Sigmoid colon (tissue), 7 donors: Measurements from ENCODE around the gene FLOT2. TPM values are rescaled to one million over a fixed set of nuclear protein-coding genes. Genes with fewer than 3 reads are reported as not detected.

Experiments used
- DNase-seq: peaks from one replicate; pipeline ENCODE4 v3.0.0-alpha.2; 2019
- H3K27ac ChIP-seq, 4 donors: fragments of 200-600 bp; sonication (generic); one replicate each; pipeline ENCODE4 v1.5.1; 2016 to 2019; ENCODE audit warnings: mild to moderate bottlenecking in 1 of 4
- H3K27me3 ChIP-seq, 3 donors: fragments of 200-600 bp; sonication (generic); one replicate each; pipeline ENCODE4 v1.5.1; 2019; ENCODE audit warnings: mild to moderate bottlenecking in 1 of 3
- H3K36me3 ChIP-seq, 4 donors: fragments of 200-600 bp; sonication (generic); one replicate each; pipeline ENCODE4 v1.5.1; 2016 to 2019
- H3K4me1 ChIP-seq, 4 donors: fragments of 200-600 bp; sonication (generic); one replicate each; pipeline ENCODE4 v1.5.1; 2017 to 2019
- H3K4me3 ChIP-seq, 4 donors: fragments of 200-600 bp; sonication (generic); one replicate each; pipeline ENCODE4 v1.5.1; 2017 to 2019; ENCODE audit warnings: mild to moderate bottlenecking in 2 of 4, moderate library complexity in 1 of 4
- H3K9me3 ChIP-seq, 4 donors: fragments of 200-600 bp in 3 of 4; sonication (generic) in 3 of 4; one replicate each; pipeline versions ENCODE4 v1.5.1 to v1.6.1; 2013 to 2019
- CTCF ChIP-seq, 4 experiments: fragments of 450-650 bp in 3 of 4; fragments of 200-600 bp in 1 of 4; IDR thresholded peaks; one replicate each; pipeline ENCODE4 v1.5.1; 2016 to 2019; ENCODE audit warnings: antibody characterized with exemption in 4 of 4, mild to moderate bottlenecking in 3 of 4, moderate library complexity in 2 of 4
- EP300 ChIP-seq, 4 donors: sonication (generic); formaldehyde crosslinking; IDR thresholded peaks; one replicate each; pipeline ENCODE4 v1.6.1; 2017; ENCODE audit warnings: antibody characterized with exemption in 4 of 4
- POLR2A ChIP-seq, 2 donors: fragments of 450-650 bp; IDR thresholded peaks; one replicate each; pipeline ENCODE4 v1.6.1; 2016; ENCODE audit warnings: antibody characterized with exemption in 2 of 2, mild to moderate bottlenecking in 2 of 2, moderate library complexity in 2 of 2
- POLR2AphosphoS5 ChIP-seq, 4 donors: sonication (generic); formaldehyde crosslinking; IDR thresholded peaks; one replicate each; pipeline ENCODE4 v1.6.1; 2017; ENCODE audit warnings: antibody characterized with exemption in 4 of 4
- WGBS, 2 donors: extraction: QIAGEN DNeasy Blood & Tissue Kit; methylation state at CpG; one replicate each; pipeline ENCODE4 v1.1.7; 2013; 5-methylcytosine and 5-hydroxymethylcytosine counted together
- intact Hi-C: fragments of 100-400 bp; cut with DNase I; formaldehyde crosslinking; loops from one replicate; pipeline ENCODE4 v1.15.1; 2023
- polyA plus RNA-seq, 3 donors: library from polyadenylated mRNA; stranded (reverse); fragments of 200-250 nt; gene quantifications; one replicate each; pipeline ENCODE4 v1.2.3, GENCODE V29; 2013
- total RNA-seq, 4 donors: library from RNA; depleted of rRNA; stranded (reverse); fragments of >200 nt; gene quantifications; one replicate each; pipeline ENCODE4 v1.1.0, GENCODE V29; 2016
- donor health status: healthy with polysubstance abuse.
- donor health status: Bipolar disorder and iron deficiency.
- donor health status: healthy.

FLOT2 gene
- total and polyA plus RNA-seq, 7 donors = 27.3 to 91.8 (median 51.5) TPM

GRCh38 chr17:28912281-28912937, 14.9 kb upstream of the FLOT2 start:
- Histone ChIP-seq H3K4me3 (no peak overlapping the region), H3K27ac (peak overlapping the region in 1 of 4 donors; percentile 5), H3K9me3 (no peaks in the 10 kb centered on the region), H3K4me1 (peaks cover 0 to 22% (median 21%) of the 10 kb centered on the region in 4 donors), H3K27me3 (no peaks in the 10 kb centered on the region), H3K36me3 (peaks cover 62 to 87% (median 79%) of the 10 kb centered on the region in 4 donors)
- intact Hi-C loops = no loop called here
- TF ChIP-seq POLR2A (IDR thresholded peaks at IDR 0.05) = no peak
- TF ChIP-seq POLR2AphosphoS5 (IDR thresholded peaks at IDR 0.05) = no peak
- no peak for TF ChIP-seq CTCF (IDR thresholded peaks at IDR 0.05)
- TF ChIP-seq EP300 (IDR thresholded peaks at IDR 0.05) = no peak
- DNase-seq = no peak
- WGBS, 2 donors = 55 to 81% methylated on average over 20 of the region's 20 CpGs

GRCh38 chr17:28911411-28912045, 14.0 kb upstream of the FLOT2 start:
- H3K27ac ChIP-seq = no peak overlapping the region
- peaks cover 60 to 87% (median 71%) of the 10 kb centered on the region in 4 donors for H3K36me3 ChIP-seq
- intact Hi-C loops = no loop called here

GRCh38 chr17:28910534-28910933, 13.0 kb upstream of the FLOT2 start:
- intact Hi-C loops = no loop called here
- Histone ChIP-seq H3K27me3 (no peaks in the 10 kb centered on the region), H3K9me3 (no peaks in the 10 kb centered on the region), H3K27ac (no peak overlapping the region), H3K36me3 (peaks cover 62 to 87% (median 70%) of the 10 kb centered on the region in 4 donors), H3K4me1 (peaks cover 0 to 37% (median 34%) of the 10 kb centered on the region in 4 donors), H3K4me3 (no peak overlapping the region)
- TF ChIP-seq CTCF (IDR thresholded peaks at IDR 0.05) (no peak), POLR2A (IDR thresholded peaks at IDR 0.05) (no peak), EP300 (IDR thresholded peaks at IDR 0.05) (no peak), POLR2AphosphoS5 (IDR thresholded peaks at IDR 0.05) (no peak)
- 88% methylated on average over 1 of the region's 1 CpG for WGBS, 2 donors
- no peak for DNase-seq

More at GRCh38 chr17:28911411-28912045, 14.0 kb upstream of the FLOT2 start:
- Histone ChIP-seq H3K4me1 (peaks cover 0 to 30% (median 29%) of the 10 kb centered on the region in 4 donors), H3K9me3 (no peaks in the 10 kb centered on the region), H3K4me3 (no peak overlapping the region), H3K27me3 (no peaks in the 10 kb centered on the region)
- WGBS, 2 donors = 93 to 94% methylated on average over 13 of the region's 13 CpGs
- no peak for TF ChIP-seq POLR2AphosphoS5 (IDR thresholded peaks at IDR 0.05)
- no peak for TF ChIP-seq CTCF (IDR thresholded peaks at IDR 0.05)
- no peak for DNase-seq

GRCh38 chr17:28908640-28909167, 11.2 kb upstream of the FLOT2 start:
- peak; percentile 87 for DNase-seq
- no peaks in the 10 kb centered on the region for H3K9me3 ChIP-seq
- H3K4me1 ChIP-seq = peaks cover 0 to 37% (median 34%) of the 10 kb centered on the region in 4 donors
- WGBS, 2 donors = 49 to 66% methylated on average over 6 of the region's 6 CpGs
- peak overlapping the region; percentile 72 to 88 (median 84) for H3K27ac ChIP-seq
- TF ChIP-seq POLR2A (IDR thresholded peaks at IDR 0.05) (no peak), POLR2AphosphoS5 (IDR thresholded peaks at IDR 0.05) (peak in 2 of 4 donors; percentile 20 to 63)
- peaks cover 51 to 70% (median 58%) of the 10 kb centered on the region in 4 donors for H3K36me3 ChIP-seq
- no peak overlapping the region for H3K4me3 ChIP-seq
- intact Hi-C loops = no loop called here
- H3K27me3 ChIP-seq = no peaks in the 10 kb centered on the region
